Forelimb muscle (tissue), 1 donor: Measurements from ENCODE around the gene CABP7. TPM values are rescaled to one million over a fixed set of nuclear protein-coding genes. Genes with fewer than 3 reads are reported as not detected.

Experiments
- DNase-seq: peaks from one replicate; pipeline ENCODE4 v3.0.0-alpha.2; 2013; ENCODE audit warnings: low read depth
- polyA plus RNA-seq: library from polyadenylated mRNA; unstranded; fragments of 120-200 nt; gene quantifications from one replicate; pipeline ENCODE4 v1.2.1, GENCODE V29; 2013; ENCODE audit not compliant: insufficient read length

CABP7 gene
- polyA plus RNA-seq, 1 donor: 0.14 TPM

GRCh38 chr22:29722587-29722986 lies 2.8 kb downstream of the CABP7 start:
- DNase-seq: no peak

DNA sequence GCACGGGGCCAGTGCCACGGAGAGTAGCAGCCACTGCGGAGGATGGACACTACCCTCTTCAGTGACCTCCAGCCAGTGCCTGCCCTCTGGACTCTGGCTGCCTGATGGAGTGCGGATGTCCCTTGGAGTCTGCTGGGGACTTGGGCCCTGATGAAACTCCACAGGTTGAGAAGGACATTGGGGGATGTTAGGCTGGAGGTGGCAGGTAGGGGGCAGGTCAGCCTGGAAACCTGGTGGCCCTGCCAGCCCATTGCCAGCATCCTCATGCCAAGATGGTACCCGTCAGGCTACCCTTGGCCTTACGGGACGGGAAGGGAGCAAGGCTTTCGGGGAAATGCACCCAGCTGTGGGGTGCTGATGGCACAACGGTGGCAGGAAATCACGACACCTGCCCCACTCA lies 4.0 kb downstream of the CABP7 start:
- DNase-seq: no peak

- no peak for DNase-seq
These were observed 5.0 kb downstream of the CABP7 start for GRCh38 chr22:29724843-29725242.

- DNase-seq: no peak
These were observed 6.3 kb downstream of the CABP7 start for GRCh38 chr22:29726106-29726505.

DNA sequence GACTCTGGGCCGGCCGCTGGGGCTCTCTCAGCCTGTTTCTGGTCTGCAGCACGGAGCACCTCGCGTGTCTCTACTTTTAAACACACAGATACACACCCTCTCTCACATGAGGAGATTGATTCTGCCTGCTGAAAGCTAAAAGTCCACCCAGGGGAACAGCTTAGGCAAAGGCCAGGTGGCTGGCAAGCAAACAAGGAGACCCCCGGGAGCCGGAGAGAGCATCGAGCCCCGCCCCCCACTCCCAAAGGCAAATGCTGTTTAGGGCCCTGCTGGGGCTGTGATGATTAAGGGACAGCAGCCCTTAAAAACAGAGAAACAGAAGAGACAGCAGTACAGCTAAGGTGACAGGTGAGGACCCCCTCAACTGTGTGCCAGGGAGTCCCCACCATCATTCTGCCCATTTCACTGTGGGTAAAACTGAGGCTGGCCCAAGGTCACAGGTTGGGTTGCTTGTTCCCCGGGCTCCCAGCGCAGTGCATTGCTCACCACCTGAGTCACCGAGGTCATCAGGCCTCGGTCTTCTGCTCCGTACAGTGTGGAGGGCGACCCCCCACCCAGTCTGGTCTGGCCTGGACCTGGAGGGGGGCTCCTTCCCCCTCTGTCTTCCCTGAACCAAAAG lies 6.8 kb downstream of the CABP7 start:
- no peak for DNase-seq

DNA sequence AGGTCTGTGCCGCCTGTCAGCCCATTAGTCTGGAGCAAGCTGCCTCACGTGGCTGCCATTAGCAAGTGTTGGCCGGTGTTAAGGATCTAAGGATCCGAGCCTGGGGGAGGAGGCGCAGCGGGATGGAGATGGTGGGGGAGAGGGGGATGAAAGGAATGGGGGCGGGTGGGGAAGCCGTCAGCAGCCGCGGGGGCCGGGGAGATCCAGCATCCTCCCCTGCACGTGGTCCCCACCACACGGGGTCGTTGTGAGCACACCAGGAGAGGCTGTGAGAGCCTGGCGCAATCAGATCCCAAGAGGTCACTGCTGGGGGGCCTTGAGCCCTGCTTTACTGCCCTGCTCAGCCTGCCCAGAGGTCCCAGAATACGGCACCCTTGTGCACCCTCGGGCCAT lies 7.3 kb downstream of the CABP7 start:
- DNase-seq: no peak

DNA sequence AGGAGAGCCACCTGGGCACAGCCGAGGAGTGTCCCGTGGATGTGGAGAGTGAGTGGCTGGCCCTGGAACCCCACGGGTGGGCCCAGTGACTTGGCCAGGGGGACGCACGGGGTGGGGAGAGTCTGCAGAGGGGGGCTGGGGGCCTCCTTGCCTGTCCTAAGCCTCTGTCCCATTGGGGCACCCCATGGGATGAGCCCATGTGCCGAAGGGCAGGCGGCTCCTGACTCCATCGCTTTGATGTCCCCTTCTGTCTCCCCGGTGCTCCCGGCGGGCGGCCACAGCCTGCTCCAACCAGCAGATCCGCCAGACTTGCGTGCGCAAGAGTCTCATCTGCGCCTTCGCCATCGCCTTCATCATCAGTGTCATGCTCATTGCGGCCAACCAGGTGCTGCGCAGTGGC lies 9.4 kb downstream of the CABP7 start:
- DNase-seq: no peak

DNA sequence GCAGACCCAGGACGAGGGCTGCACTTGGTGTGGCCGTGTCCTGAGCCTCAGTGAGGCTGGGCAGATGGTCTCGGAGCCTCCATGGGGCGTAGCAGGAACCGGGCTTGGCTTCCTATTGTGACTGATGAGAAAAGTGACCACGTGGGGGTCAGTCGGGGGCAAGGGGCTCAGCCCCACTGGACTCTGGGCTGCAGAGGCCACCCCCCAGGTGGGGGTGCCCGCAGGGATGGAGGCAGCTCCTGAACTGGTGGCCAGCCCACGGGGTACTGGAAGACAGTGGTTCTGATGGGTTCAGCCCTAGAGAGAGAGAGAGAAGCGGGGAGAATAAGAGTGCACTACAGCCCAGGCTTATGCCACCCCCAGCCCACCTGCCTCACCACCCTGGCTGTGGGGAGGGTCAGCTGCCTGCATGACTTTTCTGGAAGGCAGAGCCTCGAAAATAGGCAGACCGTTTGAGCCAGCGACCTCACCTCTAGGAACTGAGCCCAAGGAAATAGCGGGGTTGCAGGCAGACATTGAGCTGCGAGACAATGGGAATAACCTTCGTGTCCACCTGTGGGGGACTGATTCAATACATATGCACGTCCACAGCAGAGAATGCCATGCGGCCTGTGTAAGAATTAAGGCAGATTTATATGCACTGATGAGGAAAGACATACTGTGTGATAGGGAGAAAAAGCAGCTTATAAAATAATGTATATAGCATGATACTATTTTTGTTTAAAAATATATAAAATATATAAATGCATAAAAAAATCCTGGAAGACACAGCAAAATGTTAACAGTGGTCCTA lies 11.5 kb downstream of the CABP7 start:
- no peak for DNase-seq

DNA sequence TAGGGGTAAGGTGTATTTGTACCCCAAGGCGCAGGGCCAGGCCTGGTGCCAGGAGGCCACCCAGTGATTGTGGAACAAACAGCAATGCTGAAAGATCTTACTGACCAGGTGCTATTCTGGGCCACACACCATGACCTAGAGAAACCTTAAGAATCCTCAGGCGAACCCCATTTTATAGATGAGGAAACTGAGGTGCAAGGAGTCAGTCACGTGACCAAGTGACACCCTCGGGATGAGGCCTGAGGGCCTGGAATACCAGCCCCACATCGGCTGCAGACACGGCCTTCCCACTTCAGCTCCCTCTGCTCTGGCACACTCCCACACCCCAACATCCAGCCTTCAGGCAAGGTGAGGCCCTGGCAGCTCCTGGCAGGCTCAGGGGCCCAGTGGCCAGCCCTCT lies 13.1 kb downstream of the CABP7 start:
- DNase-seq: no peak

DNA sequence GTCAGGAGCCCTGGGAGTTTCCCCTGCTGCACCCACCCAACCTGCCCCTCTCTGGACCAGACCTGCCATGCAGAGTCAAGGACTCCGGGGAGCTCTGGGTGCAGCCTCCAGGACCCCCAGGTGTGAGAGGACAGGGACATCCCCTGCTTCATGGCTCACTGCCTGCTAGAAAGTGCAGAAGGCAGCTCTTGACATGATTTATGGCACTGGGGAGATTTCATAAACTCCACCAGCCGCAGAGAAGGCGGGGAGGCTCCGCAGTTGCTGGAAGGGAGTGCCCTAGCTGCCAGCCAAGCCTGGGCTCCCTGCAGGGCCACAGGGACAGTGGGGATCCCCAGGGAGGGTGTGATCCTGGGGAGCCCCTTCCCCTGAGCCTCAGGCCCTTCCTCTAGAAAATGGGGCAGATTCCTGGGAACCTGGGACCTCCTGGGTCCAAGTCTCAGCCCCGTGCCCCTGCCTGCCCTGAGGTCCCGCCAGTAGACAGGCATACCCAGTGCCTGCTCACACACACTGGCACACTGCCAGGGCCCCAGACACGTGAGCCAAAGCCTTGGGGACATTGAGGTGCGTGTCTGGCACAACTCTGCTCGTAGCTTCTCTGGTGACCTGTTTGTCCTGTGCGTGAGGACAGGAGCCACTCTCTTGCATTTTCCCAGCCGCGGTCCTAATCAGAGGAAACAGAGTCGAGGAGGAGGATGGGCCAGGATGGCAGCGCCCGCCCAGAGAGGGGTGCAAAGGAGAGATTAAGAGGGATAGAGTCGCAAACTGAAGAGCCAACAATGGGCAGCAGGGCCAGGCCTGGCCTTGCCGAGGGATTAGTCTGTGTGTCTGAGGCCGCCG lies 13.8 kb downstream of the CABP7 start:
- no peak for DNase-seq

GRCh38 chr22:29734406-29734805 lies 14.6 kb downstream of the CABP7 start:
- DNase-seq: no peak

- DNase-seq: no peak
These were observed 15.0 kb downstream of the CABP7 start for GRCh38 chr22:29734838-29735237.

GRCh38 chr22:29735416-29735815 lies 15.6 kb downstream of the CABP7 start:
- DNase-seq: no peak

- no peak for DNase-seq
These were observed 17.7 kb downstream of the CABP7 start for GRCh38 chr22:29737251-29738117.

DNA sequence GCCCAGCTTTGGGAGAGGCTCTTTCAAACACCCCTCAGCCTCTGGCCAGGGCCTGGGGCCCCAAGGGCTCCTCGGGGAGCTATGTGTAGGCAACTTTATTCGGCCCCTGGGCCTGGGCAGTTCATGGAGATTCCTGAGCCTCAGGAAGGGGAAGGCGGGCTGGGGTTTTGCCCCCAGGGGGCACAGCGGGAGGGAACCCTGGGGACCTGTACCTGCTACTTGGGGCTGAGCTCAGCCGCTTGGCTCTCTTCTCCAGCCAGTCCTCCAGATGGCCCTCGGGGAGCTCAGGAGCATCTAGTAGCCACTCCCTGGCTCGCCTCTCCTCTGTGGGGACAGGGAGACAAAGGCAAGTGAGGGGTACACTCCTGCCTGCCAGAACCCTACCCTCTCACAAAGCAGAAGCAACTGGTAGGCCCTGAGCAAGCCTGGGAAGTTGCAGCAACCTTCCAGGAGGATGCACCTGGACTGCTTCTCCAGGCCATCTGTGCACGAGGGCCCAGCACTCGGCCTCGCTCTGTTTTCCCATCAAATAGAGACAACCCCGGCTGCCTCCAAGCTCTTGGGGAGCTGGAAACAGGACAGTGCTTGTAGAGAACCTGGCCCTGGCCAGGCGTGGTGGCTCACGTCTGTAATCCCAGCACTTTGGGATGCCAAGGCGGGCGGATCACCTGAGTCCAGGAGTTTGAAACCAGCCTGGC lies 18.5 kb downstream of the CABP7 start:
- DNase-seq: no peak

- no peak for DNase-seq
These were observed 19.6 kb downstream of the CABP7 start for GRCh38 chr22:29739346-29739875.

GRCh38 chr22:29740216-29740615 lies 20.4 kb downstream of the CABP7 start:
- DNase-seq: no peak

- DNase-seq: no peak
These were observed 22.1 kb downstream of the CABP7 start for GRCh38 chr22:29741926-29742325.

- no peak for DNase-seq
These were observed 22.5 kb downstream of the CABP7 start for GRCh38 chr22:29742326-29742725.

DNA sequence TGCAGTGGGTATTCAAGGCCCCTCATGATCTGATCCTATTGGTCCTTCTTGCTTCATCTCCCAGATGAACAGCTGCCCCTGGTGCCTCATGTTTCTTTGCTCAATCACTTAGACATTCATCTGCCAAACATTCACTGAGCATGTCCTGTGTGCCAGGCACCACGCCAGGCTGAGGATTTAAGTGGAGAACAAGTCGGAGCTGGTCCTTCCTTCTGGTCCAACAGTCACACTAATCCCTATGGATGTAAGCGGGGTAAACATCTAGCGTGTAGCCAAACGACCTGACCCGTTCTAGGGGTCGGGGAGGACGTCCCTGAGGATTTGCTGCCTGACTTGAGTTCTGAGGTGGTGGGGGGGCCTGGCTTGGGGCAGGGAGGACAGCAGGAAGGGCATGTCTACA lies 25.1 kb downstream of the CABP7 start:
- no peak for DNase-seq

DNA sequence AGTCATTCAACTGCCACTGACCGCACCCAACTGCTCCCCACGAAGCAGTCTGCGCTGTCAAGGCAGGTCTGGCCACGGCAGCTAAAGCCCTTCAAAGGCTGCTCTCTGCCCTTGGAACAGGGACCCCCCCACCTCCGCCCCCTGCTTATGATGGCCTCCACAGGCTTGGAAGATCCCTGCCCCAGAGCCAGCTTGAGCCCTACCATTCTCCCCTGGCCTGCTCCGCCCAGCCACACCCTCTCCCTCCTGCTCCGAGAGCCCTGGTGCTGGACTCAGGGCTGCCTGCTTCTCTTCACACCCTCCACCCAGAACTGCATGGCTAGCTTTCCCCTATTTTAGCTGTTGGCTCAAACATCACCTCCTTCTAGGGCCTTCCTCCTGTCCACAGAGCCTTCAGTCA lies 28.0 kb downstream of the CABP7 start:
- no peak for DNase-seq
